H1 (cell line): ENCODE measurements around the gene TNP2. TPM values are rescaled to one million over a fixed set of nuclear protein-coding genes. Genes with fewer than 3 reads are reported as not detected.

Experiments used
- CTCF ChIA-PET: fragments of 300-600 bp; sonication (Branson Sonifier 250); formaldehyde crosslinking; loops from one replicate; lab custom pipeline; 2021; ENCODE audit not compliant: partially characterized antibody; lab: Charles Lee
- POLR2A ChIA-PET: fragments of 300-600 bp; sonication (Branson Sonifier 250); formaldehyde crosslinking; loops from one replicate; lab custom pipeline; 2021; ENCODE audit warnings: inconsistent platforms; ENCODE audit not compliant: partially characterized antibody; lab: Charles Lee
- DNase-seq, 2 experiments: peaks; one replicate each; pipeline versions ENCODE4 v3.0.0 to v3.0.0-alpha.2; 2010 to 2022; ENCODE audit warnings: low spot score in 2 of 2, low read depth in 1 of 2, mixed read lengths in 1 of 2
- FAIRE-seq: peaks from 2 replicates; lab custom pipeline; 2011; peaks lifted over from hg19 to GRCh38; lab: Jason Lieb, UNC
- H2AFZ ChIP-seq: 2 replicates; pipeline ENCODE4 v1.8.1; 2012; ENCODE audit warnings: low read length, inconsistent platforms
- H2AK5ac ChIP-seq: 2 replicates; pipeline ENCODE4 v1.6.1; 2013; ENCODE audit warnings: low read depth, low read length
- H2BK120ac ChIP-seq: replicated peaks from 2 replicates; pipeline ENCODE3; 2013; ENCODE audit warnings: low read depth, low read length, inconsistent platforms
- H2BK12ac ChIP-seq: 2 replicates; pipeline ENCODE4 v1.6.1; 2013; ENCODE audit warnings: low read depth, low read length
- H2BK15ac ChIP-seq: 2 replicates; pipeline ENCODE4 v1.6.1; 2013; ENCODE audit warnings: low read length
- H2BK20ac ChIP-seq: 2 replicates; pipeline ENCODE4 v1.6.1; 2013; ENCODE audit warnings: low read length
- H2BK5ac ChIP-seq: 2 replicates; pipeline ENCODE4 v1.6.1; 2013; ENCODE audit warnings: low read depth, low read length
- H3K14ac ChIP-seq: 2 replicates; pipeline ENCODE4 v1.6.1; 2013; ENCODE audit warnings: inconsistent platforms; ENCODE audit not compliant: insufficient read length
- H3K18ac ChIP-seq: 2 replicates; pipeline ENCODE4 v1.6.1; 2013; ENCODE audit warnings: low read length; ENCODE audit errors: extremely low read depth
- H3K23ac ChIP-seq: 2 replicates; pipeline ENCODE4 v1.6.1; 2013; ENCODE audit warnings: inconsistent platforms; ENCODE audit not compliant: insufficient read length
- H3K23me2 ChIP-seq: 2 replicates; pipeline ENCODE4 v1.6.1; 2013; ENCODE audit warnings: low read depth, low read length
- H3K27ac ChIP-seq: 2 replicates; pipeline ENCODE4 v1.6.1; 2011; ENCODE audit warnings: low read depth, low read length, inconsistent platforms
- H3K27me3 ChIP-seq, 4 experiments: replicated peaks in 1 of 4; 1 replicate in 1 of 4; 2 replicates in 3 of 4; pipeline versions ENCODE4 v1.6.1 to v1.8.1; 2011 to 2013; ENCODE audit warnings: low read length in 3 of 4, mild to moderate bottlenecking in 3 of 4, inconsistent platforms in 2 of 4, mixed read lengths in 2 of 4, moderate library complexity in 1 of 4; ENCODE audit not compliant: control insufficient read depth in 3 of 4, insufficient read depth in 3 of 4; ENCODE audit errors: extremely low read depth in 1 of 4
- H3K36me3 ChIP-seq, 4 experiments: 2 replicates each; pipeline versions ENCODE4 v1.6.1 to v1.8.1; 2011 to 2013; ENCODE audit warnings: mild to moderate bottlenecking in 4 of 4, low read length in 3 of 4, moderate library complexity in 2 of 4, control low read depth in 1 of 4, inconsistent platforms in 1 of 4; ENCODE audit not compliant: insufficient read depth in 4 of 4, control insufficient read depth in 2 of 4
- H3K4ac ChIP-seq: replicated peaks from 2 replicates; pipeline ENCODE3; 2013; ENCODE audit warnings: low read length, low read depth, mixed read lengths, inconsistent platforms; ENCODE audit not compliant: insufficient read length
- H3K4me1 ChIP-seq, 4 experiments: replicated peaks in 1 of 4; 1 replicate in 1 of 4; 2 replicates in 3 of 4; pipeline versions ENCODE4 v1.6.1 to v1.8.1; 2011 to 2013; ENCODE audit warnings: low read length in 3 of 4, inconsistent platforms in 2 of 4, mixed read lengths in 1 of 4; ENCODE audit not compliant: insufficient read depth in 4 of 4, control insufficient read depth in 3 of 4
- H3K4me2 ChIP-seq, 2 experiments: 2 replicates each; pipeline versions ENCODE4 v1.6.1 to v1.8.1; 2011 to 2013; ENCODE audit warnings: low read depth in 2 of 2, low read length in 2 of 2, control low read depth in 1 of 2, inconsistent platforms in 1 of 2, mild to moderate bottlenecking in 1 of 2; ENCODE audit not compliant: insufficient read depth in 1 of 2
- H3K4me3 ChIP-seq, 4 experiments: fragments of 200-600, 300-600 bp in 1 of 4; sonication (generic), shearing (Covaris generic), sonication (Bioruptor Twin) in 1 of 4; 2 replicates each; pipeline versions ENCODE4 v1.5.1 to v1.8.1; 2011 to 2016; ENCODE audit warnings: low read length in 4 of 4, low read depth in 3 of 4, control low read depth in 2 of 4, inconsistent platforms in 2 of 4, mild to moderate bottlenecking in 2 of 4, mixed read lengths in 1 of 4, moderate library complexity in 1 of 4; ENCODE audit not compliant: insufficient read depth in 2 of 4; ENCODE audit errors: extremely low read depth in 1 of 4
- H3K56ac ChIP-seq: replicated peaks from 2 replicates; pipeline ENCODE3; 2013; ENCODE audit warnings: low read depth, mild to moderate bottlenecking, mixed read lengths, low read length, inconsistent platforms; ENCODE audit not compliant: insufficient read length
- H3K79me1 ChIP-seq: 2 replicates; pipeline ENCODE4 v1.6.1; 2013; ENCODE audit warnings: low read depth, low read length, control low read depth
- H3K79me2 ChIP-seq, 2 experiments: 2 replicates each; pipeline versions ENCODE4 v1.6.1 to v1.8.1; 2012 to 2013; ENCODE audit warnings: low read length in 2 of 2, mild to moderate bottlenecking in 2 of 2, inconsistent platforms in 1 of 2; ENCODE audit not compliant: insufficient read depth in 2 of 2, control insufficient read depth in 1 of 2
- H3K9ac ChIP-seq, 4 experiments: replicated peaks in 1 of 4; 1 replicate in 1 of 4; 2 replicates in 3 of 4; pipeline versions ENCODE4 v1.6.1 to v1.8.1; 2011 to 2013; ENCODE audit warnings: low read depth in 3 of 4, low read length in 3 of 4, control low read depth in 2 of 4, mild to moderate bottlenecking in 2 of 4, moderate library complexity in 2 of 4, inconsistent platforms in 1 of 4; ENCODE audit errors: extremely low read depth in 1 of 4
- H3K9me3 ChIP-seq, 2 experiments: 2 replicates each; pipeline versions ENCODE4 v1.6.1 to v1.8.1; 2012 to 2013; ENCODE audit warnings: mild to moderate bottlenecking in 2 of 2, moderate library complexity in 2 of 2, control low read depth in 1 of 2, inconsistent platforms in 1 of 2, low read depth in 1 of 2, low read length in 1 of 2, mixed read lengths in 1 of 2; ENCODE audit not compliant: insufficient read depth in 2 of 2
- H4K20me1 ChIP-seq, 2 experiments: replicated peaks in 1 of 2; 2 replicates each; pipeline versions ENCODE3 to v1.8.1; 2011 to 2013; ENCODE audit warnings: inconsistent platforms in 2 of 2, low read length in 2 of 2, mild to moderate bottlenecking in 1 of 2; ENCODE audit not compliant: insufficient read depth in 2 of 2, control insufficient read depth in 1 of 2
- H4K5ac ChIP-seq: 2 replicates; pipeline ENCODE4 v1.6.1; 2013; ENCODE audit warnings: low read length, low read depth, mixed read lengths, inconsistent platforms; ENCODE audit not compliant: insufficient read length
- H4K8ac ChIP-seq: 2 replicates; pipeline ENCODE4 v1.8.0; 2013; ENCODE audit warnings: mild to moderate bottlenecking, moderate library complexity, low read length, inconsistent platforms; ENCODE audit not compliant: insufficient read depth; ENCODE audit errors: extremely low read depth
- H4K91ac ChIP-seq: replicated peaks from 2 replicates; pipeline ENCODE3; 2013; ENCODE audit warnings: low read length, mixed read lengths, inconsistent platforms; ENCODE audit not compliant: insufficient read length
- JUND ChIP-seq: IDR thresholded peaks from 2 replicates; pipeline ENCODE4 v1.6.1; 2011; ENCODE audit warnings: mild to moderate bottlenecking, improper control_type of control experiment, low read length
- POLR2A ChIP-seq, 2 experiments: IDR thresholded peaks; 1 replicate in 1 of 2; 2 replicates in 1 of 2; pipeline ENCODE4 v1.6.1; 2011; ENCODE audit warnings: low read depth in 2 of 2, low read length in 2 of 2, mild to moderate bottlenecking in 2 of 2; ENCODE audit errors: control extremely low read depth in 1 of 2
- RFX5 ChIP-seq: IDR thresholded peaks from 2 replicates; pipeline ENCODE4 v1.6.1; 2011; ENCODE audit warnings: low read depth, low read length, improper control_type of control experiment, borderline replicate concordance
- RNF2 ChIP-seq: fragments of 200-900, 300-1000 bp; sonication (generic); IDR thresholded peaks from 2 replicates; pipeline ENCODE4 v1.7.1; 2016; ENCODE audit warnings: borderline replicate concordance, low read depth, mild to moderate bottlenecking, antibody characterized with exemption, low read length; ENCODE audit not compliant: poor library complexity, severe bottlenecking; ENCODE audit errors: missing control alignments
- RXRA ChIP-seq: IDR thresholded peaks from 2 replicates; pipeline ENCODE4 v1.6.1; 2011; ENCODE audit warnings: low read depth, mild to moderate bottlenecking, low read length, moderate library complexity; ENCODE audit not compliant: insufficient read depth
- SP2 ChIP-seq: IDR thresholded peaks from 2 replicates; pipeline ENCODE4 v1.6.1; 2012; ENCODE audit warnings: mild to moderate bottlenecking, low read length, inconsistent platforms
- SP4 ChIP-seq: IDR thresholded peaks from 2 replicates; pipeline ENCODE4 v1.6.1; 2012; ENCODE audit warnings: low read length, inconsistent platforms
- TBP ChIP-seq: IDR thresholded peaks from 2 replicates; pipeline ENCODE4 v1.6.1; 2011; ENCODE audit warnings: low read depth, low read length, improper control_type of control experiment
- TEAD4 ChIP-seq: IDR thresholded peaks from 2 replicates; pipeline ENCODE4 v1.6.1; 2012; ENCODE audit warnings: low read depth, low read length, inconsistent platforms, mixed read lengths
- USF2 ChIP-seq: IDR thresholded peaks from 2 replicates; pipeline ENCODE4 v1.6.1; 2011; ENCODE audit warnings: low read length, improper control_type of control experiment
- WGBS, 2 experiments: shearing (Covaris generic) in 1 of 2; methylation state at CpG; one replicate each; pipeline versions ENCODE4 v1.1.6 to v1.1.7; 2013 to 2015; ENCODE audit warnings: low lambda C conversion rate in 2 of 2, mixed read lengths in 2 of 2, inconsistent platforms in 1 of 2, low coverage in 1 of 2, missing lambda C conversion rate in 1 of 2; ENCODE audit not compliant: insufficient replicate concordance in 2 of 2, insufficient coverage in 1 of 2, insufficient read length in 1 of 2; ENCODE audit errors: extremely low coverage in 1 of 2, missing lambda C conversion rate in 1 of 2; 5-methylcytosine and 5-hydroxymethylcytosine counted together
- polyA plus RNA-seq, 7 experiments: library from polyadenylated mRNA; depleted of rRNA in 3 of 7; stranded (reverse) in 5 of 7; unstranded in 2 of 7; fragments of >200 nt in 5 of 7; fragments of 200-250 nt in 2 of 7; gene quantifications; 1 replicate in 5 of 7; 2 replicates in 1 of 7; 4 replicates in 1 of 7; pipeline versions ENCODE4 v1.2.1 to v1.2.3, GENCODE V29; 2011 to 2013; ENCODE audit warnings: missing spikeins in 2 of 7, mixed read lengths in 2 of 7
- total RNA-seq: library from RNA; stranded (reverse); fragmentation: NEBNext Ultra II Directional; extraction: Animal tissue kit (Norgen Biotek cat#: 25700); gene quantifications from 2 replicates; pipeline ENCODE4 v1.2.1, GENCODE V29; 2021

TNP2 gene
- total and polyA plus RNA-seq, 2 of the 8 experiments (the other 6 are each of a cell fraction or from before 2014, with no cell fraction given): not detected

GRCh38 chr16:11297492-11298142 is 28.5 kb upstream of the TNP2 start:
- CTCF ChIA-PET: interaction anchor here (0.8 to 3.8 kb wide), 7 partner anchors 13 to 80 kb away, joined by 3 to 13 read pairs (median 4); partner anchors contain the start of genes SOCS1 and TNP2
- H3K23me2 ChIP-seq: no peaks in the 10 kb centered on the region
- TF ChIP-seq USF2: 0 out of 2 replicates have a peak, but pooled peaks have one; percentile 33
- TF ChIP-seq SP2: no peak
- no peak for TF ChIP-seq RFX5
- TF ChIP-seq RXRA: no peak
- no peak for TF ChIP-seq POLR2A (IDR thresholded peaks at IDR 0.05; ENCODE audit: control extremely low read depth in 1 of 2, low read depth in 2 of 2, low read length in 2 of 2)
- no peak for TF ChIP-seq JUND
- TF ChIP-seq TEAD4: 0 out of 2 replicates have a peak, but pooled peaks have one; percentile 1
- no peak for TF ChIP-seq TBP
- TF ChIP-seq SP4: no peak
- TF ChIP-seq RNF2: no peak

More at GRCh38 chr16:11297492-11298142, 28.5 kb upstream of the TNP2 start:
- Histone ChIP-seq H2AK5ac (no peak overlapping the region), H4K91ac (peak overlapping the region; percentile 68), H2BK15ac (peak overlapping the region; percentile 72; the same call in 1 of the 2 replicates), H3K27me3 (no peaks in the 10 kb centered on the region), H3K79me2 (no peaks in the 10 kb centered on the region), H3K14ac (no peak overlapping the region), H2BK5ac (0 out of 2 replicates have a peak overlapping the region, but pooled peaks have one; percentile 26), H2BK120ac (peak overlapping the region; percentile 36), H2BK12ac (peak overlapping the region; percentile 90; the same call in 1 of the 2 replicates), H2AFZ (0 out of 2 replicates have a peak overlapping the region, but pooled peaks have one; percentile 9), H4K8ac (peak overlapping the region; percentile 53; the same call in 1 of the 2 replicates), H3K79me1 (no peaks in the 10 kb centered on the region), H3K56ac (no peak overlapping the region), H4K5ac (peak overlapping the region; percentile 34), H3K36me3 (no peaks in the 10 kb centered on the region), H3K23ac (no peak overlapping the region), H3K4me2 (peak overlapping the region; percentile 7 to 22; a peak in 2 of 4 replicates), H2BK20ac (peak overlapping the region; percentile 6; the same call in 1 of the 2 replicates), H4K20me1 (no peaks in the 10 kb centered on the region), H3K9me3 (no peaks in the 10 kb centered on the region), H3K27ac (no peak overlapping the region), H3K18ac (peak overlapping the region; percentile 83), H3K4me3 (no peak overlapping the region), H3K4ac (no peak overlapping the region), H3K9ac (no peak overlapping the region), H3K4me1 (peaks cover 5 to 9% (median 9%) of the 10 kb centered on the region in 4 experiments)
- DNase-seq (peak in 1 of 2 experiments; percentile 66), FAIRE-seq (no peak)
- POLR2A ChIA-PET: interaction anchor here (0.8 to 2.7 kb wide), 9 partner anchors 9 to 42 kb away, joined by 3 to 11 read pairs (median 4); partner anchors contain the start of gene SOCS1
- WGBS, 2 experiments: 37% methylated on average over 18 of the region's 19 CpGs; no CpG with 5 or more reads in 1 of the 2 experiments
